ENCODE data around the gene MS4A4E.

GRCh38 chr11:60197442-60197841 lies 45.5 kb downstream of the MS4A4E start:
- no peak for TF ChIP-seq POLR2A (IDR thresholded peaks at IDR 0.05; ENCODE audit: low read depth)
- TF ChIP-seq CTCF (IDR thresholded peaks at IDR 0.05), result no peak
- TF ChIP-seq POLR2AphosphoS5 (IDR thresholded peaks at IDR 0.05), result no peak
